ENCODE measurements around the gene UBXN2A. TPM values are rescaled to one million over a fixed set of nuclear protein-coding genes. Genes with fewer than 3 reads are reported as not detected.
"Not testable (repeated sequence)": the region's sequence is repeated elsewhere in the genome, so short reads cannot be mapped to it uniquely, and the experiment has no call there.

UBXN2A gene
- total RNA-seq, 4 donors from 2014 or later, result 11.7 to 20.4 (median 15.8) TPM

DNA sequence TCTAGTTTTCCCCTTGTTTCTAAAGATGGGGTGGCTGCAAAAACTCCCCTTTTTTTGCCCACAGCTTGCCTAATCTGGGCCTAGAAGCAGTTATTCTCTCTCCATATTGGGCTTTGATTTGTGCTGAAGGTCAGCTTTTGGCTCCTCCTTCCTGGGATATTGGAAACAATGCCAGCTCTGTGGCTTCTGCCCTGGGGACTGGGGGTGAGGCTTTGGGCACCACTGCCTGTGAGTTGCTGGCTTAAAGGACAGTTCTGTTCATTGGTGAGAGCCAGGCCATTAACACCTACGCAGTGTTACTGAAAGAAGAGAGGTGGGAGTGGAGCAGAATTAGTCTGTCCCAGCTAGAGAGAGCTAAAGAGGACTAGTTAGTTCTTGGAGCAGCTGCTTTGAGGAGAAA, 4.3 kb downstream of the UBXN2A start:
- H3K4me3 ChIP-seq, result no peak overlapping the region
- no peak overlapping the region for H3K27ac ChIP-seq
- H3K36me3 ChIP-seq, result no peaks in the 10 kb centered on the region
- DNase-seq, result no peak
- H3K4me1 ChIP-seq, result peaks cover 0 to 23% (median 2%) of the 10 kb centered on the region in 4 donors
- H3K27me3 ChIP-seq, result no peaks in the 10 kb centered on the region
- TF ChIP-seq CTCF (IDR thresholded peaks at IDR 0.05) (no peak), POLR2A (IDR thresholded peaks at IDR 0.05) (no peak)
- H3K9me3 ChIP-seq, result no peaks in the 10 kb centered on the region

DNA sequence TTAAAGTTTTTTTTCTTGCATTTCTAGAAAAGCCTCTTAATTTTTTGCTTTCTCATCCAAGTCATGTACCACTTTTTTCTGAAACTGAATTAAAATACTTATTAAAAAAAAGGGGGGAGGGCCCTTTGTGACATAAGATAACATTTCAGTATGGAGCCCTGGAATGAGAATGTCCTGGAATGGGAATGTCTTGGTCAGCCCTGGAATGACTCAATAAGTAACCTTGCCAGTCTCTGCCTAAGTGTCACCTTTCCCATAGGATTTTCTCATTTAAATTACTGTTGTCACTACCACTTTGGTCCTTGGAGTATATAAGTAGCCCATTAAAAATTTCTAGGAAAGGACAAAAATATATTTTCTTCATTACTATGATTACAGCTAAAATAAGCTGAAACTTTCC, 4.7 kb downstream of the UBXN2A start:
- Histone ChIP-seq H3K27ac (no peak overlapping the region), H3K4me1 (peaks cover 0 to 22% (median 2%) of the 10 kb centered on the region in 4 donors), H3K4me3 (no peak overlapping the region), H3K27me3 (no peaks in the 10 kb centered on the region), H3K9me3 (no peaks in the 10 kb centered on the region), H3K36me3 (no peaks in the 10 kb centered on the region)
- TF ChIP-seq CTCF (IDR thresholded peaks at IDR 0.05) (no peak), POLR2A (IDR thresholded peaks at IDR 0.05) (no peak)
- no peak for DNase-seq

DNA sequence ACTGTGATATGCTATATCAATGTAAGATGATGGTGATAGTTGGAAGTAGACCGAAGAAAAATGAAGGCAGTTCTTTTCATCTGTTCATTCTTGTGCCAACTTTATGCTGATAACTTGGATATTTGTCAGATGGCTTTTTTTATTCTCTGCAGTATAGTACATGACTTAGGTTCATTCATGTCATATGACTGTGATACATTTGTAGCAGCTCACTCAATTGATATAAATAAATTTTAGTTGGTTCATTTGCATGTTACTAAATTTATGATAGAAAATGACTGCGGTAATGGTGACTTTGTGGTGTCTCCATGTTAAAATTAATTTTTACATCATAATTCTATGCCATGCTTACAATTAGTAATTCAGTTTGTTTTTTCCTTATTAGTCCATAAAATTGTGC, 7.1 kb downstream of the UBXN2A start:
- Histone ChIP-seq H3K36me3 (no peaks in the 10 kb centered on the region), H3K27ac (no peak overlapping the region), H3K27me3 (no peaks in the 10 kb centered on the region), H3K4me3 (no peak overlapping the region), H3K4me1 (peaks cover 0 to 13% (median 0%) of the 10 kb centered on the region in 4 donors), H3K9me3 (no peaks in the 10 kb centered on the region)
- TF ChIP-seq POLR2A (IDR thresholded peaks at IDR 0.05) (no peak), CTCF (IDR thresholded peaks at IDR 0.05) (no peak)
- no peak for DNase-seq

GRCh38 chr2:23952558-23952957, 12.3 kb downstream of the UBXN2A start:
- H3K9me3 ChIP-seq, DNase-seq, H3K4me3 ChIP-seq: not testable (repeated sequence)

DNA sequence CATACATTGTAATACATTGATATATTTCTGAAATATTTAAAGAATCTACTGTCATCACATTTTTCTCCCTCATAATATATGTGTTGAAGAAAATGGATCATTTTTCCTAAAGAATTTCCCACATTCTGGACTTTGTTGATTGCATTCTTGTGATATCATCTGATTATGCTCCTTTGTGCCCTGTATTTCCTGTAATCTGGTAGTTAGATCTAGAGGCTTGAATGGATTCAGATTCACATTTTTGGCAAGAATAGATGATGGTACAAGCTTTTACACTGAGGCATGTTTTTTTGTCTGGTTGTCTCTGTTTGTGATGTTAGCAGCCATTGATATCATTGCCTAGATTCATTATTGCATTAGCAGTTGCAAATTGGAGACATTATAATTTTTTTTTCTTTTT, 13.4 kb downstream of the UBXN2A start:
- Histone ChIP-seq H3K9me3 (no peaks in the 10 kb centered on the region), H3K27me3 (no peaks in the 10 kb centered on the region), H3K36me3 (no peaks in the 10 kb centered on the region), H3K4me1 (no peaks in the 10 kb centered on the region), H3K4me3 (no peak overlapping the region), H3K27ac (no peak overlapping the region)
- DNase-seq, result no peak
- TF ChIP-seq CTCF (IDR thresholded peaks at IDR 0.05) (no peak), POLR2A (IDR thresholded peaks at IDR 0.05) (no peak)

More at GRCh38 chr2:23952558-23952957, 12.3 kb downstream of the UBXN2A start:
- not testable (repeated sequence) for H3K4me1 ChIP-seq, H3K36me3 ChIP-seq, H3K27me3 ChIP-seq, H3K27ac ChIP-seq

- Histone ChIP-seq H3K36me3 (peaks cover 0 to 8% (median 0%) of the 10 kb centered on the region in 3 donors), H3K27me3 (no peaks in the 10 kb centered on the region), H3K4me3 (no peak overlapping the region), H3K9me3 (no peaks in the 10 kb centered on the region), H3K27ac (no peak overlapping the region), H3K4me1 (no peaks in the 10 kb centered on the region)
- no peak for TF ChIP-seq POLR2A (IDR thresholded peaks at IDR 0.05)
- TF ChIP-seq CTCF (IDR thresholded peaks at IDR 0.05), result no peak
- no peak for DNase-seq
These were observed 14.2 kb downstream of the UBXN2A start for GRCh38 chr2:23954325-23955014.
